GM15510 (cell line): ENCODE measurements around the gene MS4A15.

Experiments
- POLR2A ChIP-seq: IDR thresholded peaks from 3 replicates; pipeline ENCODE4 v1.6.1; 2011; ENCODE audit warnings: borderline replicate concordance; ENCODE audit not compliant: insufficient read length; ENCODE audit errors: extremely low read depth

The MS4A15 gene

DNA sequence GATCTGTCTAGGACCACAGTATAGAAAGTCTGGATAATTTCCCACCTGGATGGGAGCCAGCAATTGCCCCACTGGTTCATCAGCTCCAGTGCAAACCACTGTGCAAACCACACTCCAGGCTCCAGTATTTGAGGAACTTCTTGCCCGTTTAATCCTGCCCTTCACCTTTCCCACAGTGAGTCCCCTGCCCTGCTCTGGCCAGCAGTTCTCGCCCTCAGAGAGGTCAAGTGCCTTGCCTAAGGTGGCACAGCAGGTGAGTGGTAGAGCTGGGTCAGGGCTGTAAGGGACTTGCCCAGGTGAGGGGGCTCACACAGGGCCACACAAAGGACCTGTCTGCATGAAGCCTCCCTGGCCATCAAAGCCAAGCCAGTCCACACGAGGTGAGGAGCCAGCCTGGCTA is 52.6 kb downstream of the MS4A15 start:
- TF ChIP-seq POLR2A: no peak

DNA sequence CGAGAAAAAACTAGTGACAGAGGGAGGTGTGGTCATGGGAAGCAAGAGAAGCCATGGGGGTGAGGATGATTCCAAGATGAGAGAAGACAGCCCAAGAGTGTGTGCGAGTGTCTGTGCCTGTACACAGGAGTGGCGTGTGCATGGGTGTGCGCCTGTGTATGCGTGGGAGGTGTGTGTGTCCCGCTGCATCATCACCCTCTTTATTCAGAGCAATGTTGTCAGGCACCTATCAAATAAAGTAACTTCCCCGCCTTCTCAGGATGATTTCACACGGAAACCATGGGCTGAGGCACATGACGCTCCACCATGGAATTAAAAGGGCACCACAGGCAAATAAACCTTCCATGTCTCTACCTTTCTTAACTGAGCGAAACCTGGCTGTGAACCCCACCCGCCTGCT is 53.0 kb downstream of the MS4A15 start:
- TF ChIP-seq POLR2A: no peak

DNA sequence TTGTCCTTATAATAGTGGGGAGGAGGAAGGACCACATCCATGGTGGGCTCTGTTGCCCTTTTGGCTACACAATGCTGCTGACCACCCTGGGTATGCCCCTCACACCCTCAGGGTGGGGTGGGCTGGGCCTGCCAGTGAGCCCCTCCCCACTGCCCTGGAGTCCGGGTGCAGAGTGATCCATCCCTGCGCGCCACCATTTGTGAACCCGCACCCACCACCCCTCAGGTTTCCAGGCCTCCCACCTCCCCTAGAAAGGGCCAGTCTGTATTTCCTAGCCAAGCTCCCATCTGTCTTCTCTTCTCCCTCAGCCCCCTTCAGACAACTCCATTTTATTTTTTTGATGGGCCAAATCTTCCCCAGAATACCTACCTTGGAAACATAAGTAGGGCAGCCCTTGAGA is 53.5 kb downstream of the MS4A15 start:
- no peak for TF ChIP-seq POLR2A

DNA sequence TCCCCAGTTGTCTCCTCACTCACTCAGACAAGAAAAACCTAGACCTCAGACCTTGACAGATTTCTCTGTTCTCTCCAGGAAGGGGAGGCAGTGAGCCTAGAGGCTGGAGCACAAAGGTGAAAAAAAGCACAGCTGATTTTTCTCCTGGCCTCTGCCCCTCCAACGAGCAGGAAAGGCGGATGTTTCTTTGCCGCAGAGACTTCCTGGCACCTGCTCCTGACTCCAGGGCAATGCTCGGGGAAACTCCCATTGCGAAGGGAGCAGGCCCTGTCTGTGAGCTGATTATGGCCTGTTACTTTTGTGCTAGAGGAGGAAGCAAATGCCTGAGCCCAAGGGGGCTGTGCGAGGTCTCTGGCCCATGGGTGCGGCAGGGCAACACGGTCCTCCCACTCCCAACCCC is 53.9 kb downstream of the MS4A15 start:
- no peak for TF ChIP-seq POLR2A

DNA sequence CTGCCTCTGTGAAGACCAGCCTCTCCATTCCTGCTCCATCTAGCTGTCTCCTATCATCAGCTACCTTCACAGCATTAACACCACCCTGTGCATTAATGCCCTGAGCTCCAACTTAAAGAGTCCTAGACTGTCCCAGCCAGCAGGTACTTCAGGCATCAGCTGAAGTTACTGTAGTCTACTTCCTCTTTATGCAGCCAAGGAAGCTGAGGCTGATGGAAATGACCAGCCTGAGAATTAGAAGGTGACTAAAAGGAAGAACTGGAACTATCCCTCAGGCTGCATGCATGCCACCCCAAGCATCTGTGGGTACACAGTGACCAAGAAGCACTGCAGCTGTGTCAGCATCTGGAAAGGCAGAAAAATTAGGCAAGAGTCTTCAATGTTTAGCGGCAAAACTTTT is 56.7 kb downstream of the MS4A15 start:
- TF ChIP-seq POLR2A: no peak

DNA sequence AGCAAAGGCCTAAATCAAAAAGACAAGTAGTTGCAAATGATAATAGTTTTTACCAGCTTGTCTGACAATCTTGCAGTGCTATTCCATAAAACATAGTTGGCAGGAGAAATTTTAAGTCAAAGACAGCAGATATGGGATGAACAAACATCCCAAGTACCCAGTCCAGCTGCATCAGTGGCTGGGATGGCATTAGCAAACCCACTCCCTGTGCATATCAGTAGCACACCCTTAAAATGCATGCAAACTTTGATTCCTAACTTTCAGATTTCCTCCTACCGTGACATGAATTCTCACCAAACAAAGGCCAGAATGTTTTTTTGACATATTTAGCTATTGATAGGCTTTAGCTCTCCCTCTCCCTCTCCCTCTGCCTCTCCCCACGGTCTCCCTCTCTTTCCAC is 57.4 kb downstream of the MS4A15 start:
- TF ChIP-seq POLR2A: no peak

DNA sequence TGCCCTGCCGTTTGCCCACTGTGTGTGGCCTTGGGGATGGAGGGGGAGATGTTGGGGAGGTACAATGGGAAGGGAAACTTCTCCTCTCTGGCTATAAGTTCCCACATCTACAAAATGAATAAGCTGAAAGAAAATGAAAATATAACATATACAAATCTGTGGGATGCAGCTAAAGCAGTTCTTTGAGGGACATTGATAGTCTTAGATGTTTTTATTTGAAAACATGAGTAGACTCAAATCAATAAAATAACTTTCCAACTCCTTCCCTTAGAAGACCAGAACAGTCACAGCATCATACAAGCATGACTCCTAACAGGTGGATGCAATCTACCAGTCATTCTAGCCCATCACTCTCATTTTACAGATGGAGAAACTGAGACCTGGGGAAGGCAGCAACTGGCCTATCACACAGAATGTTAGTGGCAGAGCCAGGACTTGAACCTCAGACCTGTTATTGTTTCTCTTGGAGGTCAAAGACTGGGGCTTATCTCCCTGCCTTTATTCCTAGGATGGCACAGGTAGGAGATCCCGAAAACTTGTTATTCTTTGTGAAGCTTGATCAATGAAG is 60.0 kb downstream of the MS4A15 start:
- no peak for TF ChIP-seq POLR2A

DNA sequence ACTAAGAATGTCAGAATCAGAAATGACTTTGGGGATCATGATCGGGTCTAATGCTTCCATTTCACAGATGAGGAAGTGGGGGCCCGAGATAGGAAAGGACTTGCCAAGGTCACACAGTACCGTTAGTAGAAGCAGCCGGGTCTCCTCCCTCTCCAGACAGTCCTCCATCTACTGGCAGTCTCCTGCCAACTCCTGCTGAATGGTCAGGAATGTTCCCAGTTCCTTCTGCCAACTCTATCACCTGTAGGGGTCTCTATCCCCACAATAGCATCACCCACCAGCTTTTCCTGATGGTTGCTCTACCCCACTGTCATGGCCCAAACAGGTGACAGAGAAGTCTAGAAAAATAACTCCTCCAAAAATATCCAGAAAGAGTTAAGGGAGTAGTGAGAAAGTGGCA is 61.4 kb downstream of the MS4A15 start:
- TF ChIP-seq POLR2A: no peak

DNA sequence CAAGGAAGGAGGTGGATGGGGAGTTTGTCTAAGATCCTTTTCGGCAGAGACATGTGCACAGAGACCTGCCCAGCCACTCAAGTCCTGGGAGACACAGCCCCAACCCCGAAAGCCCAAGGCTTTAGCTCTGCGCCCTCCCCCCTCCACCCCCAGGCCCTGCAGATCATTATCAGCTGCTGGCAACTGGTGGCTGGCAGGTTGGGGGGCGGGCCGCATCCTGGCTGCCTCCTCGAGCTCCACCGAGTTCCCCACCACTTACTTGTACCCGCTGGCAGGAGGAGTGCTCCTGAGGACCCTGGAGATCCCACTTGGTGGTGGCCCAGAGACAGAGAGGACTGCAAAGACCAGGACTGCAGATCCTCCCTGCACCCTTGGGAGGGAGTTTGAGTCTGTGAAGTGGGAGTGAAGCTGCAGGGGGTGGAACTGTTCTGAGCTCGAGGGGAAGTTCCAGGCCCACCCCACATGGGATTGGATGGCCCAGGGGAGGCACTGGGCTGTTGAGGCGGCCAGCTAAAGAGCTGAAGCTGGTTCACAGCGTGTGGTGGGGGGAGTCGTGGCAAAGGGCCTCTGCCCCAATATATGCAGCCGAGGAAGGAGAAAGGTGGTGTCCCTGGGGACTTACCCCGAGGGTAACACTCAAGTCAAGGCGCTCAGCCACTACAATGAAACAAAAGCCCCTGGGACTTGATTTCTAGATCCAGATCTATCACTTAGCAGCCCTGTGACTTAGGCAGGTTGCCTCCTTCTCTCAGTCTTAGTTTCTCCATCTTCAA is 65.3 kb downstream of the MS4A15 start:
- no peak for TF ChIP-seq POLR2A

DNA sequence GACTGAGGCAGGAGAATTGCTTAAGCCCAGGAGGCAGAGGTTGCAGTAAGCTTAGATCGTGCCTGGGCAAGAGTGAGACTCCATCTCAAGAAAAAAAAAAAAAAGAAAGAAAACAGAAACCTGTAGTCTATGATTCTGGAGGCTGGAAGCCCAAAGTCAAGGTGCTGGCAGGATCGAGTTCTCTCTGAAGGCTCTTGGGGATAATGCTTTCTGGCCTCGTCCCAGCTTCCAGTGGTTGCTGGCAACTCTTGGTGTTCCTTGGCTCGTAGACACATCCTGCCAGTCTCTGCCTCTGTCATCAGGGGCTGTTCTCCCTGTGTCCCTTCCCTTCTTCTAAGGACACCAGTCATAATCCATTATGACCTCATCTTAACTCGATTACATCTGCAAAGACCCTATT is 68.5 kb downstream of the MS4A15 start:
- TF ChIP-seq POLR2A: no peak

DNA sequence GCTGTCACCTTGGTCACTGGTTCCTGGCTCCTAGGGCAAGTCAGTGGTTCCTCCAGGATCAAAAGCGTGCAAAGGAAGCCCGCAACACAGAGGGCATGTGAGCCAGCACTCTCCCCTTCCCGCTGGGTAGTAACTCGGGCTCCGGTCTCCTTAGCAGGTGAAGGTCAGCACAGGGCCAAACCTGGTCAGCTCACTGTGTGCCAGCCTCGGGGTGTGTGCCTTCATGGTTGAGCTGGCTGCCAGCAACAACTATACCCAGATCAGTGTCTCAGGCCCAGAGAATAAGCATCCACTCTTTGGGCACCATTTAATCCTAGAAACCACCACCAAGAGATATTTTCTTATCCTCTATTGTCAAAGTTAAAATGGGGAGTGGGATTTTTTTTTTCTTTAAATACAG is 69.1 kb downstream of the MS4A15 start:
- TF ChIP-seq POLR2A: no peak
